ENCODE measurements around the gene DNAH14.

GRCh38 chr1:224880593-224881307 lies 48.7 kb upstream of the DNAH14 start:
- TF ChIP-seq MYC (IDR thresholded peaks at IDR 0.05; ENCODE audit: low read depth, low read length), result no peak
- no peak for TF ChIP-seq CTCF (IDR thresholded peaks at IDR 0.05; ENCODE audit: extremely low read depth in 1 of 2, insufficient read depth in 1 of 2, low read depth in 1 of 2, low read length in 2 of 2)
- TF ChIP-seq MAX (IDR thresholded peaks at IDR 0.05; ENCODE audit: insufficient read depth, insufficient read length), result no peak
- TF ChIP-seq POLR2A (IDR thresholded peaks at IDR 0.05; ENCODE audit: low read depth, low read length), result no peak
- TF ChIP-seq EZH2 (IDR thresholded peaks at IDR 0.05; ENCODE audit: borderline replicate concordance, low read depth, low read length, severe bottlenecking), result no peak
- TF ChIP-seq POLR2AphosphoS5 (IDR thresholded peaks at IDR 0.05; ENCODE audit: insufficient read depth, low read depth, low read length), result no peak

Data from endothelial cell of umbilical vein (primary cell).